NOMO-1 treated with DMSO at 0.1 percent for 48 hours (cell line): Measurements from ENCODE around the gene MCFD2.

Experiments
- DNase-seq: peaks from one replicate; lab custom pipeline; 2025; ENCODE audit not compliant: unreplicated experiment; lab: John Stamatoyannopoulos, UW

MCFD2 gene

GRCh38 chr2:46915281-46915810, at the start of gene MCFD2:
MCFD2 (minus strand) TSS chr2:46915806; CDS start chr2:46909171, 6,635 bp downstream.
- no peak for DNase-seq

DNA sequence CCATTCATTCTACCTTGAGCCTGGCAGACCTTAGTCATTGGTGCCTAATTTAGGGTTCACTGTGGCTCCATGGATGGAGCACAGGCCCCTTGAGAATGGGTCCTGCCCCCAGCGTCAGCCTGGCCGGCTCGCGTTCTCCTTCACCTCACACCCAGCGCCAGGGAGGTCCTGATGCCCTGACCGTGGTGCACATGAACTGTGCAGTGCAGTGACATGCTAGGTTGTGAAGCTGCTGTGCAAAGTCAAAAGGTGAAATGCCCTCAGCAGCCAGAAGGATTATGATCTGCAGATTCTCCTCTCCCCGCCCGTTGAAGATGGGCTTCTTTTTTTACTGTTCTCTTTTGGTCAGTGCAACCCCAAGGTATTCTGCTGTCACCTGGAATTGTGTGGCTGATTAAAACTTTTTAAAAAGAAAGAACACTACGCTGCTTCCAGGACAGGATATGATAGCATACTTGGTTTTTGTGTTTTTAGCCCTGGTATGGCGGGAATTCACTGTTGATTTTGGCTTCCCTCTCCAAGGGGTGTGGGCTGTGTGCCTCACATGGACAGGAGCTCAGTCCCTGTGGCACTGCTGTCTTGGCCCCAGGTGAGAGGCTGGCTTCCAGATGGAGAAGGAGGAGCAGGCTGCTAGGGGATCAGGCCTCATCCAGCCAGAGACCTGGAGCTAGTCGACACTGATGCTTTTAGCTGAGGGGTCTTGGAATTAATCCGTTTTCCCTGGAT, 49.4 kb upstream of the MCFD2 start:
- DNase-seq: no peak

- no peak for DNase-seq
Measured at GRCh38 chr2:46963941-46964673, 48.5 kb upstream of the MCFD2 start.

DNA sequence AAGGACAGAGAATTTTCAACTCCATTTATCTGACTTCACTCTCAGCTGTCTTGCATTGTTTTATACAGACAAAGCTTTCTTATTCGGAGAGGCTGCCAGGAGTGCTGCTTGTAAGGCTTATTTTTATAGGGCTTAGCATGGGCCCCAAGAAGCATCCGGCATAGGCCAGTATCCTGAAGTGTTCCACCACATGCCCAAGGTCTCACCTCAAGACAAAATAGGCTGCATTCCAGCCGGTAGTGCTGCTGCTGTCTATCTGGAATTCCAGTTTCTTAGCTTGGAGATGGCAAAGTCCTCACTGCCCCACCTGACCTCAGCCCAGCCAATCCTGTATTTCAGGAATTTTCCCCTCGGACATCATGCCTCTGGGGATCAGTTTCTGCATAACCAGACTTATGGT, 47.6 kb upstream of the MCFD2 start:
- no peak for DNase-seq

GRCh38 chr2:46962751-46963150, 47.1 kb upstream of the MCFD2 start:
- DNase-seq: no peak

- no peak for DNase-seq
Measured at GRCh38 chr2:46960618-46961017, 45.0 kb upstream of the MCFD2 start.

- no peak for DNase-seq
Measured at GRCh38 chr2:46958431-46959017, 42.9 kb upstream of the MCFD2 start.

- no peak for DNase-seq
Measured at GRCh38 chr2:46956981-46957531, 41.5 kb upstream of the MCFD2 start.

DNA sequence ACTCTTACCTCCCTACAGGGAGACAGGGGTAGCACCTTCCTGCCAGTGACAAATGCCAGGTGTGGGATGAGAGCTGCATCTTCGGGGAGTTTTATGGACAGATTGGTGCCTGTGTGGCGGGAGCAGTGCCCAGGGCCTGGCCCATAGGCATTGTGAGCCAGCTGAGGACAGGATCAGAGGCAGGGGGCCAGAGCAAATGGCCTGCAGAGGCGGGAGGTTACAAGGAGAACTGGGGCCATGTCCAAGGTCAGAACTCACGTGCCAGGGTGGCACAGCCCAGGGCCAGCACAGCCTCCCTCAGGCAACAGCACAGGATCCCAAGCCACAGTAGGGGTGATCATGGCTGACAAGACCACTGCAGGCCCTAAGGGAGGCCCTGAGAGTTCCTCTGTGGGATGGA, 40.2 kb upstream of the MCFD2 start:
- DNase-seq: no peak

GRCh38 chr2:46954951-46955571, 39.5 kb upstream of the MCFD2 start:
- no peak for DNase-seq

DNA sequence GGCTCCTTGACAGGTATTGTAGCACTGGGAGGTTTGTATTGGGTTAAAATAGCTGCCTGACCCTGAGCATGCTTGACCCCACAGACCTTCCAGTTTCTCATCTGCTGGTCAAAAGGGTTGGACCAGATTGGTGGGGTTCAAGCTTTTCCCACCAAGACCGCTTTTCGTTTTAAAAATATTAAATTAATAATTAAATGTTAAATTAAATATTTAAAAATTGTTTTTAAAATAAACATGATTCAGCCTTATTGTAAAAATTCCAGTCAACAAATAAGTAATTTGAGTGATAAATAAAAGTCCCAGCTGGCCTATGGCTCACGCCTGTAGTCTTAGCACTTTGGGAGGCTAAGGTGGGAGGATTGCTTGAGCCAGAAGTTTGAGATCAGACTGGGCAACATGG, 36.6 kb upstream of the MCFD2 start:
- DNase-seq: no peak

- peak; percentile 41 for DNase-seq
Measured at GRCh38 chr2:46951290-46952064, 35.9 kb upstream of the MCFD2 start.

- DNase-seq: no peak
Measured at GRCh38 chr2:46950314-46950713, 34.7 kb upstream of the MCFD2 start.

DNA sequence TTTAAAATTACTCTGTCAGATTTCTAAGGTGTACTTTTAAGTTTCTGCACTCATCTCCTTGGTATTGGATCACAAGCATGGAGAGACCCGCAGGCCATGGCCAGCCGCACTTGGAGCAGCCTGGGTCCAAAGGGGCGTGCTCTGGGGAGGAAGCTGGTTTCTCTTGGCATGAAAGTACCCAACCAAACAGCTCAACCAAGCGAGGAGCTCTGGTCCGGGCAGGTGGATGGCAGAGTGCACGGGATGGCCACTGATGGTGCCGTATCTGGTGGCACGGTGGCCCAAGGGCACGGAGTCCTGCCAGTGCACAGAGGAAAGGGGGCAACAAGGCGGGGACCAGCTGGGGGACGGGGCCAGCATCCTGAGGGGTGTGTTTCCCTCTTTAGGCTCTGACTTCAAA, 32.2 kb upstream of the MCFD2 start:
- DNase-seq: no peak

GRCh38 chr2:46945671-46946070, 30.1 kb upstream of the MCFD2 start:
- no peak for DNase-seq

- no peak for DNase-seq
Measured at GRCh38 chr2:46943881-46944798, 28.5 kb upstream of the MCFD2 start.

DNA sequence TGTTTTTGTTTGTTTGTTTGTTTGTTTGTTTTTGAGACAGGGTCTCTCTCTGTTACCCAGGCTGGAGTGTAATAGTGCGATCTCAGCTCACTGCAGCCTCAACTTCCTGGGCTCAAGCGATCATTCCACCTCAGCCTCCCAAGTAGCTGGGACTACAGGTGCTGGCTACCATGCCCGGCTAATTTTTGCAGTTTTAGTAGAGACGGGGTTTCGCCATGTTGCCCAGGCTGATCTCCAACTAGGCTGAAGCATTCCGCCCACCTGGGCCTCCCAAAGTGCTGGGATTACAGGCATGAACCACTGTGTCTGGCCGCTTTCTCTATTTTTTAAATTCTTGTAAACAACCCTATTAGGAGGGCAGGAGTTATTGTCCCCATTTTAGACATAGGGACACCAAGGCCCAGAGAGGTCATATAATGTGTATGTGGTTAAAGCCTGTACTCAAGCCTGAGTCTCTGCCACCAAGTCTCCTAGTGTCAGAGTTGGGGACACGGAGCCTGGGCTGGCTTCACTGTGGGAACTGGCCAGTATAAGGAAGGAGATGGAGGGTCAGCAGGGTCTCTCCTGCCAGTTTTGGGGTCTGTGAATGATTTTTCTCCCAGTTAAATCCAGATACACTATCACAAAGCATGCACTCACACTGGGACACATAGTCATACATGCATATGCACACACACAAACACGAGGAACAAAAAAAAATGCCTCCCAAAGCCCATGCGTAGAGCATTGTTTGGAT, 27.5 kb upstream of the MCFD2 start:
- no peak for DNase-seq

DNA sequence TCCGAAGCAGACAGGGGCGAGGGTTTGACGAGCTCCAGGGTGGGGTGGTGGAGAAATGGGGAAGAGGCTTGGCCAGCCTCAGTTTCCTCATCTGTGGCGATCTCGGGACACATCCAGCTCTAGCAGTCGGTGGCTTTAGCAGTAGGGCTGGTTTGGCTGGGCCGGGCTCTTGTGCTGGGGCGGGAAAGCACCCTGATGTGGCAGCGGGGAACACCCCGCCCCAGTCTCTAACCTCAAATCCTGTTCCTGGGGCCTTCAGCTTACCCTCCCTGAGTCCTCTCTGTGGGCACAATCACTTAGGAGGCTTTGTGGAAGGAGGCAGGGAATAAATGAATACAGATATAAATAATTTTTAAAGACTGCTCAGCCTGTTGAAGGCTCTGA, 26.5 kb upstream of the MCFD2 start:
- no peak for DNase-seq
